ENCODE results near the gene STAG1. TPM values are rescaled to one million over a fixed set of nuclear protein-coding genes. Genes with fewer than 3 reads are reported as not detected.

The STAG1 gene
- total and polyA plus RNA-seq, 9 donors, result 18.7 to 66.3 (median 55.8) TPM

DNA sequence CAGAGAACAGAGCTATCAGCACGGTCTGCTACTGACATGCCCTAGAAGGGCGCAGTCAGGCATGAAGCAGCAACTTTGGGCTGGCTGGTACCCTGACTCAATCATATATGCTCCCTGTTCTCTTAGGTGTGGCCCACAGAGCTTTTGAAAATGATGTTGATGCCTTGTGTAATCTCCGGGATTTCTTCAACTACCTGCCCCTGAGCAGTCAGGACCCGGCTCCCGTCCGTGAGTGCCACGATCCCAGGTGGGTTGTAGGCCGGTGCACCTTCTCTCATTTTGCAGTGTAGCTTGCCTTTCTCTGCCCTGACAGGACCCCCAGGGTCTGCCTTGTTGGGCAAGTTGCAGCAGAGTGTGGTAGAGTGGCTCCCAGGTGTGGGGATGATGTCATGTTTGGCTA is 454.4 kb downstream of the STAG1 start:
- no peak for TF ChIP-seq EP300 (IDR thresholded peaks at IDR 0.05)
- TF ChIP-seq CTCF (IDR thresholded peaks at IDR 0.05), result no peak
- TF ChIP-seq POLR2A (IDR thresholded peaks at IDR 0.05), result no peak
- Histone ChIP-seq H3K4me3 (no peak overlapping the region), H3K27me3 (no peaks in the 10 kb centered on the region), H3K27ac (no peak overlapping the region), H3K36me3 (no peaks in the 10 kb centered on the region), H3K4me1 (ENCODE audit: insufficient read depth) (no peaks in the 10 kb centered on the region), H3K9me3 (no peaks in the 10 kb centered on the region)
- 93 to 96% (median 94%) methylated on average over 8 of the region's 8 CpGs for WGBS, 3 donors
- intact Hi-C loops (cut with DNase I), result no loop called here
- DNase-seq, result no peak

GRCh38 chr3:136296960-136297359 is 455.2 kb downstream of the STAG1 start:
- WGBS, 3 donors, result 77 to 84% (median 81%) methylated on average over 5 of the region's 5 CpGs
- Histone ChIP-seq H3K27me3 (no peaks in the 10 kb centered on the region), H3K27ac (no peak overlapping the region), H3K4me1 (ENCODE audit: insufficient read depth) (no peaks in the 10 kb centered on the region), H3K4me3 (no peak overlapping the region), H3K36me3 (no peaks in the 10 kb centered on the region), H3K9me3 (no peaks in the 10 kb centered on the region)
- TF ChIP-seq POLR2A (IDR thresholded peaks at IDR 0.05), result no peak
- no peak for TF ChIP-seq CTCF (IDR thresholded peaks at IDR 0.05)
- TF ChIP-seq EP300 (IDR thresholded peaks at IDR 0.05), result no peak
- intact Hi-C loops (cut with DNase I), result no loop called here
- no peak for DNase-seq

DNA sequence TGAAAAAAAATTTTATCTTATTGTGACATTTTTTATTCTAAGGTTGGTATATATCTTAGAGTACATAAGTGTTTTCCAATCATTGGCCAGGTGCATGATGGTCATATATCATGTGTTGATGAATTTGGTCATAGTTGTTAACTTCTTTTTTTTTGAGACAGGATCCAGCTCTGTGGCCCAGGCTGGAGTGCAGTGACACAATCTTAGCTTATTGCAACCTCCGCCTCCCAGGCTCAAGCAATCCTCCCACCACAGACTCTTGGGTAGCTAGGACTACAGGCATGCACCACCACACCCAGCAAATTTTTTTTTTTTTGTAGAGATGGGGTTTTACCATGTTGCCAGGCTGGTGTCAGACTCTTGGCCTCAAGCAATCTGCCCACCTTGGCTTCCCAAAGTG is 458.0 kb downstream of the STAG1 start:
- 95 to 100% (median 96%) methylated on average over 1 of the region's 1 CpG for WGBS, 3 donors

GRCh38 chr3:136293279-136293678 is 458.9 kb downstream of the STAG1 start:
- H3K4me1 ChIP-seq (ENCODE audit: insufficient read depth), result no peaks in the 10 kb centered on the region
- 69 to 81% (median 71%) methylated on average over 2 of the region's 2 CpGs for whole genome bisulfite sequencing, 3 donors
- no peak overlapping the region for H3K27ac ChIP-seq

More for the DNA sequence above, 458.0 kb downstream of the STAG1 start:
- no peak for DNase-seq
- Histone ChIP-seq H3K36me3 (no peaks in the 10 kb centered on the region), H3K27ac (no peak overlapping the region), H3K4me1 (ENCODE audit: insufficient read depth) (no peaks in the 10 kb centered on the region), H3K27me3 (no peaks in the 10 kb centered on the region), H3K4me3 (no peak overlapping the region), H3K9me3 (no peaks in the 10 kb centered on the region)
- intact Hi-C loops (cut with DNase I), result no loop called here
- TF ChIP-seq CTCF (IDR thresholded peaks at IDR 0.05) (no peak), POLR2A (IDR thresholded peaks at IDR 0.05) (no peak), EP300 (IDR thresholded peaks at IDR 0.05) (no peak)

More at GRCh38 chr3:136293279-136293678, 458.9 kb downstream of the STAG1 start:
- Histone ChIP-seq H3K36me3 (no peaks in the 10 kb centered on the region), H3K27me3 (no peaks in the 10 kb centered on the region), H3K4me3 (no peak overlapping the region), H3K9me3 (no peaks in the 10 kb centered on the region)
- intact Hi-C loops (cut with DNase I), result no loop called here
- no peak for DNase-seq
- TF ChIP-seq CTCF (IDR thresholded peaks at IDR 0.05) (no peak), EP300 (IDR thresholded peaks at IDR 0.05) (no peak), POLR2A (IDR thresholded peaks at IDR 0.05) (no peak)
